IMR-90 (cell line): Measurements from ENCODE around the gene RASSF8. TPM values are rescaled to one million over a fixed set of nuclear protein-coding genes. Genes with fewer than 3 reads are reported as not detected.

ENCODE experiments used
- ATAC-seq: fragments of 200-7000 bp; cut with Tn5 transposase; 2 replicates; pipeline ENCODE4 v1.9.1; 2020; ENCODE audit warnings: low read depth, mild to moderate bottlenecking, moderate library complexity
- BruUV-seq: library from RNA; stranded (reverse); fragments of 400-500 nt; replicated peaks from 2 replicates; lab custom pipeline; 2021; lab: Mats Ljungman, UMichigan
- CTCF ChIA-PET: fragments of 300-600 bp; formaldehyde crosslinking; extraction: SDS; loops from one replicate; lab custom pipeline; 2021; ENCODE audit warnings: antibody characterized with exemption; lab: Yijun Ruan, JAX
- POLR2A ChIA-PET: fragments of 300-600 bp; sonication (Branson Sonifier 250); formaldehyde crosslinking; loops from one replicate; lab custom pipeline; 2022; ENCODE audit warnings: antibody characterized with exemption; ENCODE audit not compliant: unreplicated experiment; lab: Charles Lee
- DNase-seq: peaks from one replicate; pipeline ENCODE4 v3.0.0; 2013
- H2AFZ ChIP-seq: replicated peaks from 2 replicates; pipeline ENCODE3; 2013; ENCODE audit warnings: low read length, mild to moderate bottlenecking; ENCODE audit not compliant: poor library complexity
- H2AK5ac ChIP-seq: 2 replicates; pipeline ENCODE4 v1.6.1; 2013; ENCODE audit warnings: low read depth, low read length, inconsistent platforms
- H2AK9ac ChIP-seq: replicated peaks from 2 replicates; pipeline ENCODE3; 2013; ENCODE audit warnings: mild to moderate bottlenecking, low read depth, low read length, moderate library complexity; ENCODE audit not compliant: poor library complexity
- H2BK120ac ChIP-seq: 2 replicates; pipeline ENCODE4 v1.6.1; 2013; ENCODE audit warnings: low read depth, low read length, inconsistent platforms
- H2BK15ac ChIP-seq: 3 replicates; pipeline ENCODE4 v1.6.1; 2013; ENCODE audit warnings: low read depth, low read length, inconsistent platforms
- H2BK20ac ChIP-seq: 2 replicates; pipeline ENCODE4 v1.6.1; 2013; ENCODE audit warnings: low read depth, mild to moderate bottlenecking, inconsistent platforms, low read length, moderate library complexity
- H2BK5ac ChIP-seq: 2 replicates; pipeline ENCODE4 v1.6.1; 2013; ENCODE audit warnings: mild to moderate bottlenecking, low read depth, low read length, inconsistent platforms; ENCODE audit not compliant: poor library complexity, severe bottlenecking
- H3K14ac ChIP-seq: replicated peaks from 2 replicates; pipeline ENCODE4 v1.6.1; 2013; ENCODE audit warnings: low read depth, low read length, inconsistent platforms
- H3K18ac ChIP-seq: 2 replicates; pipeline ENCODE4 v1.6.1; 2013; ENCODE audit warnings: low read depth, low read length, control low read depth
- H3K23ac ChIP-seq: 2 replicates; pipeline ENCODE4 v1.6.1; 2013; ENCODE audit warnings: low read depth, low read length, inconsistent platforms
- H3K27ac ChIP-seq: 2 replicates; pipeline ENCODE4 v1.5.1; 2013; ENCODE audit warnings: mild to moderate bottlenecking, control low read depth, low read length; ENCODE audit not compliant: insufficient read depth
- H3K27me3 ChIP-seq: 2 replicates; pipeline ENCODE4 v1.6.1; 2013; ENCODE audit warnings: low read length; ENCODE audit not compliant: control insufficient read depth, insufficient read depth
- H3K36me3 ChIP-seq: 2 replicates; pipeline ENCODE4 v1.6.1; 2013; ENCODE audit warnings: low read length, mixed read lengths; ENCODE audit not compliant: control insufficient read depth, insufficient read depth
- H3K4ac ChIP-seq: 2 replicates; pipeline ENCODE4 v1.6.1; 2013; ENCODE audit warnings: low read depth, low read length, inconsistent platforms
- H3K4me1 ChIP-seq: 2 replicates; pipeline ENCODE4 v1.6.1; 2013; ENCODE audit warnings: low read length, mixed read lengths; ENCODE audit not compliant: control insufficient read depth, insufficient read depth
- H3K4me2 ChIP-seq: 2 replicates; pipeline ENCODE4 v1.6.1; 2013; ENCODE audit warnings: low read depth, mild to moderate bottlenecking, control low read depth, low read length, moderate library complexity
- H3K4me3 ChIP-seq: 2 replicates; pipeline ENCODE4 v1.5.1; 2013; ENCODE audit warnings: low read depth, mild to moderate bottlenecking, control low read depth, low read length, moderate library complexity; ENCODE audit not compliant: insufficient read depth
- H3K56ac ChIP-seq: 2 replicates; pipeline ENCODE4 v1.6.1; 2013; ENCODE audit warnings: low read length, inconsistent platforms; ENCODE audit not compliant: insufficient read depth; ENCODE audit errors: extremely low read depth
- H3K79me1 ChIP-seq, 2 experiments: 2 replicates each; pipeline ENCODE4 v1.6.1; 2013; ENCODE audit warnings: low read length in 2 of 2, inconsistent platforms in 1 of 2, low read depth in 1 of 2
- H3K9ac ChIP-seq: 2 replicates; pipeline ENCODE4 v1.6.1; 2013; ENCODE audit warnings: low read depth, low read length, control low read depth
- H3K9me1 ChIP-seq: 2 replicates; pipeline ENCODE4 v1.6.1; 2013; ENCODE audit warnings: low read length, inconsistent platforms; ENCODE audit not compliant: insufficient read depth
- H3K9me3 ChIP-seq: 2 replicates; pipeline ENCODE4 v1.6.1; 2013; ENCODE audit warnings: low read length; ENCODE audit not compliant: control insufficient read depth, insufficient read depth
- H4K20me1 ChIP-seq: 2 replicates; pipeline ENCODE4 v1.6.1; 2013; ENCODE audit warnings: low read length, inconsistent platforms; ENCODE audit not compliant: insufficient read depth
- H4K5ac ChIP-seq: 2 replicates; pipeline ENCODE4 v1.6.1; 2013; ENCODE audit warnings: mild to moderate bottlenecking, low read depth, low read length, control low read depth
- H4K8ac ChIP-seq, 2 experiments: 2 replicates each; pipeline ENCODE4 v1.6.1; 2013; ENCODE audit warnings: low read depth in 2 of 2, low read length in 2 of 2, control low read depth in 1 of 2, inconsistent platforms in 1 of 2
- H4K91ac ChIP-seq: 2 replicates; pipeline ENCODE4 v1.6.1; 2013; ENCODE audit warnings: low read depth, low read length, inconsistent platforms; ENCODE audit not compliant: insufficient read depth
- BHLHE40 ChIP-seq: fragments of 150-350 bp; IDR thresholded peaks from 2 replicates; pipeline ENCODE4 v1.6.1; 2016; ENCODE audit warnings: mild to moderate bottlenecking, low read depth, low read length
- CHD1 ChIP-seq: IDR thresholded peaks from 2 replicates; pipeline ENCODE4 v1.6.1; 2012; ENCODE audit warnings: low read depth, low read length, improper control_type of control experiment
- MAFK ChIP-seq: IDR thresholded peaks from 2 replicates; pipeline ENCODE4 v1.6.1; 2012; ENCODE audit warnings: low read depth, low read length, improper control_type of control experiment
- NFE2L2 ChIP-seq: fragments of 150-350 bp; IDR thresholded peaks from 2 replicates; pipeline ENCODE4 v1.6.1; 2016; ENCODE audit warnings: low read depth, mild to moderate bottlenecking, low read length
- POLR2A ChIP-seq: IDR thresholded peaks from 2 replicates; pipeline ENCODE4 v1.6.1; 2012; ENCODE audit warnings: mild to moderate bottlenecking, low read depth, low read length
- RAD21 ChIP-seq: IDR thresholded peaks from 2 replicates; pipeline ENCODE4 v1.6.1; 2012; ENCODE audit warnings: low read length, improper control_type of control experiment
- RCOR1 ChIP-seq: IDR thresholded peaks from 2 replicates; pipeline ENCODE4 v1.6.1; 2012; ENCODE audit warnings: mild to moderate bottlenecking, low read length, improper control_type of control experiment; ENCODE audit not compliant: insufficient replicate concordance
- SMC3 ChIP-seq: fragments of 150-350 bp; IDR thresholded peaks from 2 replicates; pipeline ENCODE4 v1.6.1; 2016; ENCODE audit warnings: low read depth, mild to moderate bottlenecking, antibody characterized with exemption, low read length, moderate library complexity
- WGBS, 2 experiments: methylation state at CpG; one replicate each; pipeline versions ENCODE4 v1.1.5 to v1.1.7; 2013; ENCODE audit warnings: missing lambda C conversion rate in 2 of 2; ENCODE audit not compliant: insufficient read length in 1 of 2; ENCODE audit errors: extremely low coverage in 2 of 2; 5-methylcytosine and 5-hydroxymethylcytosine counted together
- dilution Hi-C: fragments of 300-500 bp; cut with HindIII; formaldehyde crosslinking; loops from one replicate; pipeline ENCODE4 v1.14.3; 2018; ENCODE audit warnings: low sequenced_read_pairs; ENCODE audit not compliant: unreplicated experiment
- in situ Hi-C: fragments of 300-500 bp; cut with MboI; formaldehyde crosslinking; loops from 3 replicates; pipeline ENCODE4 v1.14.3; 2019; ENCODE audit warnings: low sequenced_read_pairs, inconsistent platforms, mixed read lengths
- intact Hi-C: fragments of 100-400 bp; cut with micrococcal nuclease; formaldehyde crosslinking; loops from 2 replicates; pipeline ENCODE4 v1.10.0; 2022
- polyA plus RNA-seq, 3 experiments: library from polyadenylated mRNA; depleted of rRNA; stranded (reverse); fragments of >200 nt; gene quantifications; 2 replicates each; pipeline ENCODE4 v1.2.3, GENCODE V29; 2012; ENCODE audit warnings: low replicate concordance in 1 of 3
- total RNA-seq: library from RNA; depleted of rRNA; stranded (reverse); fragments of >200 nt; gene quantifications from 2 replicates; pipeline ENCODE4 v1.2.3, GENCODE V29; 2012
- TF ChIP-seq, protein P1 (sequence below): fragments of 150-350 bp; IDR thresholded peaks from 2 replicates; pipeline ENCODE4 v1.6.1; 2017; ENCODE audit warnings: mild to moderate bottlenecking, antibody characterized with exemption, low read length, low read depth
- TF ChIP-seq, protein P2 (sequence below): fragments of 150-350 bp; IDR thresholded peaks from 2 replicates; pipeline ENCODE4 v1.6.1; 2016; ENCODE audit warnings: low read depth, mild to moderate bottlenecking, low read length, moderate library complexity, borderline replicate concordance

RASSF8 gene
- total and polyA plus RNA-seq, 2 of the 4 experiments (the other 2 are of a cell fraction) = 10.8 to 50.5 TPM

DNA sequence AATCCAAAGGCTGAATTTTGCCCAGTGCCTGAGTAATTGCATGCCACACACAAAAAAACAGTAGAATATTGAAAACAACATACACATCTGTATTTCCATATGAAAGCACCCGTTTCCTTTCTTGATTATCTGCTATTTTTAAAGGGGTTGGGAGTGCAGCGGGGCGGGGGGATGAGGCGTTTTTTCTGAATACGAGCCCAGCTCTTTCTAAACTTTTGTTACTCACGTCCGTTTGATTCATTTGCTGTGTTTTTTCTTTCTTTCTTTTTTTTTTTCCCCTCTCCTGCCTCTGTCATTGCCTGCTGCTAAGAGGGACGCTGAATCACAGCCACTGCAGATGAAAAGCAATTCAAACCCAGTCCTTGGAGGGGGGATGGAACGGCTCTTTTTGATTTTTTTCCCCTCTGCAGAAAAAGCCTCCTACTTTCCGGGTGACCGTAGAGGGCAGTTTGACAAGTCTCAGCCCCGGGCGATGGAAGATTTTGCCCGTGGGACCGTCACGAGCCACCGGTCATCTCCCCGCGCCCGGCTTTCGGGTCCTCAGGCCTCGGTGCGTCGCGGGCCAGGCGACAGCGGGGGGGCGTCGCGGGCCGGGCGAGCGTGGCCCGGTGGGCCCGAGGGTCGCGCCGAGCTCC is 572 bp upstream of the RASSF8 start:
- peak overlapping the region; percentile 65 for H3K4me3 ChIP-seq
- ATAC-seq (peak; percentile 36), DNase-seq (peak; percentile 82)
- H2BK20ac ChIP-seq = no peak overlapping the region
- no peaks in the 10 kb centered on the region for H3K9me3 ChIP-seq
- dilution Hi-C loops = no loop called here
- peaks cover 15% of the 10 kb centered on the region; the same call in 1 of the 2 replicates for H3K9me1 ChIP-seq
- H4K20me1 ChIP-seq = peaks cover 15% of the 10 kb centered on the region
- WGBS, 2 experiments = 0% methylated on average over 3 of the region's 38 CpGs; no CpG with 5 or more reads in 1 of the 2 experiments
- no peaks in the 10 kb centered on the region for H3K27me3 ChIP-seq
- peaks cover 3 to 39% of the 10 kb centered on the region in 2 experiments; a peak in 2 of 4 replicates for H3K79me1 ChIP-seq
- H3K56ac ChIP-seq = peak overlapping the region; percentile 75
- intact Hi-C loops = loop anchor here (1.0 to 10.0 kb wide), 4 partner anchors 105 to 521 kb away; no protein-coding TSS in a partner anchor
- H3K36me3 ChIP-seq = peaks cover 7% of the 10 kb centered on the region
- H3K23ac ChIP-seq = peak overlapping the region; percentile 77
- TSS peak; percentile 42 for BruUV-seq
- peak overlapping the region; percentile 68 for H2AK9ac ChIP-seq
- peak overlapping the region; percentile 85 for H3K9ac ChIP-seq
- peak overlapping the region; percentile 47; the same call in 1 of the 3 replicates for H2BK15ac ChIP-seq
- peak overlapping the region; percentile 89 for H3K14ac ChIP-seq
- peak overlapping the region; percentile 81 for H3K4ac ChIP-seq
- H4K5ac ChIP-seq = peak overlapping the region; percentile 40; the same call in 1 of the 2 replicates
- peak overlapping the region; percentile 91 for H2BK5ac ChIP-seq
- ChIA-PET POLR2A (interaction anchor here (0.5 to 1.0 kb wide), 6 partner anchors 10 to 723 kb away, joined by 3 to 5 read pairs (median 4); no protein-coding TSS in a partner anchor), CTCF (no interaction called here)
- peak overlapping the region; percentile 93 for H3K4me2 ChIP-seq
- peak overlapping the region; percentile 73 for H4K91ac ChIP-seq
- H3K4me1 ChIP-seq = peaks cover 3% of the 10 kb centered on the region; the same call in 1 of the 2 replicates
- TF ChIP-seq NFE2L2 (no peak), MAFK (no peak), CHD1 (no peak), POLR2A (0 out of 2 replicates have a peak, but pooled peaks have one; percentile 27), RAD21 (peak; percentile 34), SMC3 (no peak), BHLHE40 (peak; percentile 5; the same call in 1 of the 2 replicates), RCOR1 (no peak)
- TF ChIP-seq, protein P1, sequence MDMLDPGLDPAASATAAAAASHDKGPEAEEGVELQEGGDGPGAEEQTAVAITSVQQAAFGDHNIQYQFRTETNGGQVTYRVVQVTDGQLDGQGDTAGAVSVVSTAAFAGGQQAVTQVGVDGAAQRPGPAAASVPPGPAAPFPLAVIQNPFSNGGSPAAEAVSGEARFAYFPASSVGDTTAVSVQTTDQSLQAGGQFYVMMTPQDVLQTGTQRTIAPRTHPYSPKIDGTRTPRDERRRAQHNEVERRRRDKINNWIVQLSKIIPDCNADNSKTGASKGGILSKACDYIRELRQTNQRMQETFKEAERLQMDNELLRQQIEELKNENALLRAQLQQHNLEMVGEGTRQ = no peak; the same call in 1 of the 2 replicates
- TF ChIP-seq, protein P2, sequence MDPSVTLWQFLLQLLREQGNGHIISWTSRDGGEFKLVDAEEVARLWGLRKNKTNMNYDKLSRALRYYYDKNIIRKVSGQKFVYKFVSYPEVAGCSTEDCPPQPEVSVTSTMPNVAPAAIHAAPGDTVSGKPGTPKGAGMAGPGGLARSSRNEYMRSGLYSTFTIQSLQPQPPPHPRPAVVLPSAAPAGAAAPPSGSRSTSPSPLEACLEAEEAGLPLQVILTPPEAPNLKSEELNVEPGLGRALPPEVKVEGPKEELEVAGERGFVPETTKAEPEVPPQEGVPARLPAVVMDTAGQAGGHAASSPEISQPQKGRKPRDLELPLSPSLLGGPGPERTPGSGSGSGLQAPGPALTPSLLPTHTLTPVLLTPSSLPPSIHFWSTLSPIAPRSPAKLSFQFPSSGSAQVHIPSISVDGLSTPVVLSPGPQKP = no peak
- peak overlapping the region; percentile 65 to 84; a peak in 3 of 4 replicates for H4K8ac ChIP-seq
- peak overlapping the region; percentile 90 for H3K27ac ChIP-seq
- in situ Hi-C loops = no loop called here
- peak overlapping the region; percentile 43 for H3K18ac ChIP-seq
- peak overlapping the region; percentile 97 for H2AFZ ChIP-seq
- 0 out of 2 replicates have a peak overlapping the region, but pooled peaks have one; percentile 13 for H2AK5ac ChIP-seq
- H2BK120ac ChIP-seq = peak overlapping the region; percentile 85
